ENCODE results near the gene FAM53A.

GRCh38 chr4:1591107-1591506 lies 93.0 kb downstream of the FAM53A start:
- TF ChIP-seq CTCF (tag by site-specific recombination; IDR thresholded peaks at IDR 0.05) (no peak), ZSCAN16 (tag by site-specific recombination; IDR thresholded peaks at IDR 0.05) (no peak), SP3 (tag by site-specific recombination; IDR thresholded peaks at IDR 0.05) (no peak), ZNF202 (tag by site-specific recombination; IDR thresholded peaks at IDR 0.05; ENCODE audit: borderline replicate concordance) (no peak), TCF7L2 (IDR thresholded peaks at IDR 0.05; ENCODE audit: borderline replicate concordance, low read depth, low read length) (no peak), ZNF664 (tag by site-specific recombination; IDR thresholded peaks at IDR 0.05) (no peak), ZNF37A (tag by site-specific recombination; IDR thresholded peaks at IDR 0.05) (no peak), ZBTB7A (tag by site-specific recombination; IDR thresholded peaks at IDR 0.05; ENCODE audit: low read depth) (no peak), PRDM2 (tag by site-specific recombination; IDR thresholded peaks at IDR 0.05; ENCODE audit: borderline replicate concordance) (no peak), ZNF423 (tag by site-specific recombination; IDR thresholded peaks at IDR 0.05) (no peak)

All from HEK293 (cell line).